ENCODE measurements around the gene TMEM150A.
"Not testable (repeated sequence)": the region's sequence is repeated elsewhere in the genome, so short reads cannot be mapped to it uniquely, and the experiment has no call there.

The TMEM150A gene

DNA sequence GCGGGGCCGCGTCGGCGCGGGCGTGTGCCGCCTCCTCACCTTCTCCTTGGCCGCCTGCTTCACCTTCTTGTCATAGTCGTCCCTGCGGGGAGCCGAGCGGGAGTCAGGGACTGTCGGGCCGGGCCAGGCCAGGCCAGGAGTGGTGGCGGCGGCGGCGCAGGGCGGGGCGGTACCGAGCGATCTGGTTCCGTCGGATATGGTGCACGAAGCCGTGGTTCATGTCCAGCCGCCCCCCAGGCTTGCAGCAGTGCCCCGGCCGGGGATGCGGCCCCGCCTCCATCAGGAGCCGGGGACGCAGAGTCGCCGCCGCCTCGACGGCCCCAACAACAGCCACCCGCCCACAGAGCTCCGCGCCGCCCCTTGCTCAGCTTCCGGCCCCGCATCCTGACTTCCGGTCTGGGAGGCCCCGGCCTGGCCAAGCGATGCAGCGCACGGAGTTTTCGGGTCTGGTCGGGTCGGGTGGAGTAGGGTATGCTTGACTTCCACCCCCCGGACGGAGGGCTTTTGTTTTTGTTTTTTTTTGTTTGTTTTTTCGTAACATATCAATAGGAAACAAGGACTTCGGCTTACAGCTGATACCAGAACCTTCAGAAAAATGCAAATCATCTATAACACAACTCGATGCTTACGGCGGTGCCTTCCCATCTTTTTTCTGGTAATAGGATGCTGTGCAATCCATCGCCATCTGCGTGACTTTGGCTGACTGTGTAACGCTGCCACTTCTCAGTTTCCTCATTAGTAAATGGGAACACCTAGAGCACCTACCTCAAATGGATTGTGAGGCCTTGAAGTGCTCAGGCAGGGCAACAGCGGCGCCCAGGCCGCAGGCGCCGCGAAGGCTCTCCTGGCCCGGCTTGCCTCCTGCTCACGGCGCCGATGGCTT lies 9.4 kb upstream of the TMEM150A start, which contains the start of gene C2orf68:
C2orf68 (minus strand) TSS at position 362 of the 883 bp plus-strand sequence; CDS start at position 280, 82 bp downstream.
- peak; percentile 89 for DNase-seq

DNA sequence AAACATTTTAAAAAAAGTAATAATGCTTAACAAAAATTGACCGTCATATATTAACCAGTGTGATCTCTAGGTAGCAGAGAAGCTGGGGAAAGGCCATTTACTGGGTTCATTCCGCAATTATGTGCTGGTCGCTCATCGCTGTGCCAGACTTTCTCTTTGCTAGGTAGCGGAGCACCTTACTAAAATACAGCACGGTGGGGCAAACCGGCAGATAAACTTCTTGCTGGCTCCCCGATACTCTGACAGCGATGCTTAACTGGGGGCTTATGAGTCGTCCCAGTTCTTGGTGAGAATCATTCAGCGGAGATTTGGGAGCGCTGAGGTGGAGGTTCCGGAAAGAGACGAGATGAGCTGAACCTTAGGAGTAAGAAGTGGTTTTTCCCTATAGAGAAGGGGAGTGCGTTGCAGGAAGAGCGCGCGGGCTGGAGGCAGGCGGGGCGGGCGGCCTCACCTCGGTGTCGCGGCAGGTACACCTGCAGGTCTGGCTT lies 8.8 kb upstream of the TMEM150A start:
- no peak for DNase-seq

DNA sequence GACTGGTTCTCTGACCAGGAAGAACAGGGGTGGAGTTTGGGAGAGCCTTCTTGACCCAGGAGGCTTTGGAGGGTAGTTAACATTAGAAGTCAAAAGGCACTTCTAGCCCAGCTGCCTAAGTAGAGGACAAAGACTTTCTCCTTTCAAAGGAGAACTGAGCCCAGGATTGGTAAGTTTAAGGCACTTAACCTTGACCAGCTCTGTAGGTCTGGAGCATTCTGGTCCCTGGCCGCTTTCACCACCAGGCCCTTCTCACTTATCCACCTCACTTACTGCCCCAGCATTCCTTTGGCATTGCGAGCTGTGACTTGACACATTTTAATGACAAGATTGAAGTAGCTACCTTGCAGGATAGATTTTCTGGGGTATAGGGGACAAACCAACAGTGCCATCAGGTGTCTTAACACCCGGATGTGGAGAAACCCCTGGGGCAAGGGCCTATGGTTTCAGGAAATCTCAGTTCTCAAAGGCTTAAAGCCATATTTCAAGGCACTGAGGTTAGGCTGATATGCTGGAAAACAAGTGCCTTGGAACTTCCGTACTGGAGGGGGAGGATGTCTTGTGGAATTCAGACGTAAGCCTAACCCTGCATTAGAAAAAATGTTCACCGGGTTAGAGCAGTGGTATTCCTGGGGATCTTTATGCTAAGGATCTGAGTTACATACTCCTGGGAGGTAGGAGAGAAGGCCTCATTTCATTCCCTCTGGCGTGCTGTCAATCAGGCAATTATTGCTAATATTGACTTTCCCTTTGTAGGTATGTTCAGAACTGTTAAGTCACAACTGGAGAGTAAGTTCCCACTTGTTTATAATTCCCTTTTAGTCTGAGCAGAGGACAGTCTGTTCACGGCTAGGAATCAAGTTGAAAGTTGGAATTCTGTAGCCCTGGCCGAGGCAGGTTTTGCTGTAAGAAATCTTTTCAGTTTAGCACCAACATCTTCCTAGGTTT lies 5.0 kb upstream of the TMEM150A start:
- DNase-seq, result no peak

DNA sequence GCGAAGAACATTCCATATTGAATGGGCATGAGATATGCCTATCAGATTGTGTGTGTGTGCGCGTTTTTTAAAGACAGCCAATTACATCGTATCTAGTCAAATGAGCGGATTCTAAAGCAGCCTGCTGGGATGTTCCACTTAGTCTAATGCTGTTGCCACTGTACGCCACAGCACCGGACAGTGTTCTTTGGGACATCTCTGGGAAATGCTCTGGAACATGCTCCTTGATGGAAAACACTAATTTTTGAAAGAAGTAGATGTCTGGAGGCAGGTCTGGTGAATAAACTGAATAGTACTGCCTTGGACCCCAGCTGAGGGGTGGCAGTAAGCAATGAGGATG lies 3.6 kb upstream of the TMEM150A start:
- no peak for DNase-seq

DNA sequence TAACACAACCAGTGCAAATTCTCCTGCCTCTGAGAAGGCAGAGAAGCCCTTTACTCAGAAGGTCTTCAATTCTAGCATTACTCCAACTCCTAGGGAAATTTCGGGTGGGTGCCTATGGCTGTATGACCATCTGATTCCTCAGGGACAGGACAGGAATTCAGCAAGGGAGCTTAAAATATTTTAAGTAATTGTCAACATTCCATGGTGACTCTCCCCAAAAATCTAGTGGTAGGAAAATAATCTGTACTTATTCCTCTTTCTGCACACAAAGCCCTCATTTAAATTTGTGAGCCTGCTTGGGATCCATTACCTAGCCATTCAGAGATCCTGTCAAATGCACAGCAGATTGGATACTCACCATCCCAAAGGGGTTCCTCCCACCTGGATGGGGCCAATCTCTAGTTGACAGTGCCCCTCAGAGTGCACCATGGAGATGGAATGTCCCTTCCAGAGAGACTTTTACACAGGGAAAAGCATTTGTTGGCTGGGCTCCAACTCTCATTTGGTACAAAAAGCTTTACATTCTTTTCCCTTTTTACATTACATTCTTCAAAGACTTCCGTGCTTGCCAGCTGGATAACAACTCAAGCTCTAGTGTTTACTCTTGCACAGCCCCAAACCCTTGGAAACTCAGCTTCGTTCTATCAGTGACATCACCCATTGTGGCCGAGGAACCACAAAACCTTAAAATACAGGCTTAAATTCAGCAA lies 3.1 kb upstream of the TMEM150A start:
- DNase-seq, result no peak

DNA sequence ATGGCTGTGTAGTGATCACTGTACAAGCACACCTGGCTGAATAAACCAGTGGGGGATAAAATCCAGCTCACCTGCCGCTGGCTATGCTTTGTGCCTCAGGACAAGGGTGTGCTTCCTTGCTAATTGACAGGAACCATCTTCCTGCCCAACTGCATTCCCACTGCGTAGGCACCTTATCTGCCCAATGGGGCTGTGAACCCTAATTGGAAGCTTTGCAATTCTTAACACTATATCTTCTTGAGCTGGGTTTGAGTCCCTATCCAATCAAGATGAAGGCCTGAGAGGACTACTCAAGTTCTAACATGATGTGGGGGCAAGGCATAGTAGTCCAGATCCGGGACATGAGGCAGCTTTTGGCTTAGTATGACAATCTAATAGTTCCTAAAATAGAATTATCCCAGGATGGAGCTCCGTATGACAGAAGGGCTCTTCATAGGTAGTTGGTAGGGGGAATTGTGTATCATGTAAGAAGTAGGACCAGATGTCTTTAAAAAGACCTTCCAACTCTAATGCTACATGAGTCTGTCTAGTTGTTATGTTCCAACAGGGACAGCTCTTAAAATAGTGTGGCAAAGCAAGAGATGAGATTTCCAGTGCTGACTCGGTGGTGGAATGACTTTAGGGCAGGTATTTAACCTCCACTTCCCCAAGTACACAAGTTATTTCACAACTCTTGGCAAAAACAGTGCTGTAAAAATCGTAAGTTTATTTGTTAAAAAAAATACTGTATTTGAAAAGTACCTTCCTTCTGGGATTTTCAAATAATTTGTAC lies 2.3 kb upstream of the TMEM150A start:
- no peak for DNase-seq

DNA sequence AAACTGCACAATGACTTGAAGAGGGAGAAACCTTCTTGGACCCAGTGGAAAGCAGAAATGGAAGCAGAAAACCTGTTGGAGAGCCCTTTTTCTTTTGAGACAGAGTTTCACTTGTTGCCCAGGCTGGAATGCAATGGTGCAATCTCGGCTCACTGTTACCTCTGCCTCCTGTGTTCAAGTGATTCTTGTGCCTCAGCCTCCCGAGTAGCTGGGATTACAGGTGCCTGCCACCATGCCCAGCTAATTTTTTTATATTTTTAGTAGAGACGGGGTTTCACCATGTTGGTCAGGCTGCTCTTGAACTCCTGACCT lies 1.6 kb upstream of the TMEM150A start:
- DNase-seq, result not testable (repeated sequence)

DNA sequence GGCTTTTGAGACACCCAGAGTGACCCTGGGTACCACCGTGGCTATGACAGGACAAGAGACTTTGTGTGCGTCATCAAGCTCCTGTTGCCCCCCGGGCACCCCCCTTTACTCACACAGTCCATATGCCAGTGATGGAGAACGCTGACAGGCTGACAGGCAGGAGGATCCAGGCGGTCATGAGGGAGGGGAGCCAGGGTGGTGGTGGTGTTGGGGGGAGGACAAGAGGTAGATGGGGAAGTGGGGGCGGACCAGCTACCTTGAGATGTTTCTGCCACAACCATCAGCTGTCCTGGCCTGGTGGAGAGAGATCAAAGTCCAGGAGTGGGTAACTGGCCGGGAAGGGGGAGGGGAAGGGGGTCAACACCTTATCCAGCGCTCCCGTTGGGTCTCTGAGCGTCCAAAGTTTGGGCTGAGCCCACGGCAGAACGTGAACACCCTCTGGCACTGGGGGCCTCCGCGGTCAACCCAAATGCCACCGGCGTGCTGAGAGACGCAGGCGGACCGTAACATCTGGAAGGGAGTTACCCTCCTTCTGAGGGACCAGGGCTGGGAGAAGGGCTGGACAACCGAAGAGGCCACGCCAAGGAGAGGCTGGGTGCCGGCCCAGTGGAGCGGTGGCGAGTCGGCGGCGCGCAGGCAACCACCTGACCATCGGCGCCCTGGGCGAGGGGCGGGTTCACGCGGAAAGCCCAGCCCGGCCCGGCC lies 575 bp downstream of the TMEM150A start:
- no peak for DNase-seq

DNA sequence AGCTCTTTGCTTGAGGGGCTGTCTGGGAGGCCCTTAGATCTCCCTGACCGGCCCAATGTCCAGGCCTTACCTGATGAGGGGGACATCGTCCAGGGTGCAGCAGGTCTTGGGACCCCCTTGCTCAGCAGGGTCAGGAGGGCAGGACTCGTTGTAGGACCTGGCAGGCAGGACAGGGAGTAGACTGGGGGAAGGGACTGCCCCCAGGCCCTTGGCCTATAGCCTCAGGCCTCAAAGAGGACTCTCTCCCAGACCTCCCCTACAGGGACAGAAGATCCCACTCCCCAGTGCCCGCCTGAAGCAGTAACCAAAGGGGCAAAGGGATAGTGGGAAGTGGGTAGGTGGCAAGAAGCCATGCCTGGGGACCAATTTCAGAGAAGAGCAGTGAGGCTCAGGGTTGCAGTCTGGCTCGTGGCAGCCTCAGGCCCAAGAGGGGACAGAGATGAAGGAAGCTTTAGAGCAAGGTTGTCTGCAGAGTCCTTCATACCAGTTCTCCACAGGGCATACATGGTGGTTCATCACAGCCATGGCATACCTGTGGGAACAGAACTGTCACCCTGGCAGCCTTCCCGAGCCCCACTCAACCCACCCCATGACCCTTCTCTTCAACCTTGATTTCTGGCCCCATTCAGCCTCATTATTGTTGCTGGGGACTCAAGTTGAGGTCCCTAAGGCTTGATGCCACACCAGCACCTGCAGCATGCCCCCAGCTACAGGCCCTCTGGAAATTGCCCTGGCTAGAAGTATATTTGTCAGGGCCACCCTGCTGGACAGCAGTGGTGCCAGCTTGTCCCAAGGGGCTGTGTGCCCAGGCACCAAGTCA lies 1.3 kb downstream of the TMEM150A start:
- DNase-seq, result no peak

DNA sequence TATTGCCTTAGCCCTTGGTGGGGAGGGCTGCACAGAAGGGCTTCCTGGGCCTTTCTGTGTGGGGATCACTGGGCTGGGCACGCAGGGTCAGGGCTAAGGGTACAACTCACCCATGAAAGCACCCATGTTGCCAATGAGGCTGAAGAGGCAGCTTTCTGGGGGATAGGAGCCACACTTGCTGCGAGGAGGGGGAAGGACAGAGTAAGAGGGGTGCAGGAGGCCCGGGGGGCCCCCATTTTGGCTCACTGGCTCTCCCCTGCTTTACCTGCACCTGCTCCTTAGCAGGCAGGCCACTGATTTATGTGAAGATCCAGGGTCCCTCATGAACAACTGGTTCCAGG lies 2.3 kb downstream of the TMEM150A start:
- no peak for DNase-seq

DNA sequence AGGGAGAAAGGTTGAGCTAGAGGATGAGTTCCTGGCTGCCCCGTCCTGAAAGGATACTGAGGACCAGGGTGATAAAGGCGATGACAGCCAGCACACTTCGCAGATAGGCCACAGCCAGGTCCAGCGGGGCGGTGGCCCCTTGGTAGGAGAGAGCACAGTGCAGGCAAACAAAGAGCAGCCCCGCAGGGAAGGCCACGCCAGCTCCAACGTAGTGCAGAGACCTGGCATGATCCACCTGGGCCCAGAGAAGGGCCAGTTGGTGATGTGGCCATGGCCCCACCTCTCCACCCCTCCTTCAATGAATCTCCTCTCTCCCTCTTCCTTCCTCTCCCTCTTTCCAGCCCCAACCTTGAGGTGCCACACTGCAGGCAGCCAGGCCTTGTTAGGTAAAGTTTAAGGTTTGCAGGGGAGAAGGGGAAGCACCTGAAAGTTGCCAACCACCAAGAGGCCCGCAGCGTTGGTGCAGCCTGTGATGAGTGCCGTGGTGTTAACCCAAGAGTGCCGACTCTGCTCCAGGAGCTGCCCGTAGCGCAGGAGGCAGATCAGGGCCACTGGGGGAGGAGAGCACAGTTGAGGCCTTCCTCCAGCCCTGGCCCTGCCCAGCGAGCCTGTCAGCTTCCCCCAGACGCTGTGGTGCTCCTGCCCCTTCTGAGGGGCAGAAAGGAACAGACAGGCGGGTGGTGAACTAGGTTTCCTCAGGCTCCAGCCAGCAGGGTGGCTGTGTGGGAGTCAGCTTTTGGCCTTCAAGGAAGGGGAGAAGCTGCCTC lies 2.8 kb downstream of the TMEM150A start:
- DNase-seq, result no peak

DNA sequence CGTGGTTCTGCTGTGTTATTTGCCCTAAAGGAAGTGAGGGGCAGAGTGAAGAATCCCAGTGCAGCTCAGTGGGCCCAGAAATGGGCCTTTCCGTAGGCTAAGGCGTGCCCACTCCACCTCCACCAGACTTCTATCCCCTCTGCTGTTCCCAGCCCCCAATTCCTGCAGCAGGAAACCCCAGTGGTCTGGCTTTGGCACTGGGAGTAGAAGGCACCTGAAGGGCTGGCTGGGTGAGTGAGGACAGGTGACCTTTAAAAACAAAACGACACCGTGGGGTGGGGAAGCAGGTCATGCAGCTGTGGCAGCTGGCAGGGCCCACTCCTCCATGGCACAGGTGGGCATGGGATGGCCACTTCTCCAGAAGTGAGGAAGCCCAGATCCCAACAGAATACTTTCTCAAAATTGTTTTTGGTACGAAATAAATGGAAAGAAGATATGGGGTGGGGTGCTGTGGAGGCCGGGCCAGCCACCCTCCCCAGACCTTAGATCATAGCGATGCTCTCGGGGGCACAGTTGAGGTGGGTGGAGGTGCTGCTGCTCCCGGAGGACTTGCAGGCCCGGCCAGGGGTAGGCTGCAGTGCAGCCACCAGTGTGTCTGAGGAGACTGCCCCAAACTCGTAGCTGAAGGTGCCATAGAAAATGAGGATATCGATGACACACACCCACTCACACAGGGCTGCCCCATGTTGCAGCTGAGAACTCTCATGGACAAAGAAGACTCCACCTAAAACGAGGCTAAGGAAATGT lies 3.7 kb downstream of the TMEM150A start:
- DNase-seq, result no peak

DNA sequence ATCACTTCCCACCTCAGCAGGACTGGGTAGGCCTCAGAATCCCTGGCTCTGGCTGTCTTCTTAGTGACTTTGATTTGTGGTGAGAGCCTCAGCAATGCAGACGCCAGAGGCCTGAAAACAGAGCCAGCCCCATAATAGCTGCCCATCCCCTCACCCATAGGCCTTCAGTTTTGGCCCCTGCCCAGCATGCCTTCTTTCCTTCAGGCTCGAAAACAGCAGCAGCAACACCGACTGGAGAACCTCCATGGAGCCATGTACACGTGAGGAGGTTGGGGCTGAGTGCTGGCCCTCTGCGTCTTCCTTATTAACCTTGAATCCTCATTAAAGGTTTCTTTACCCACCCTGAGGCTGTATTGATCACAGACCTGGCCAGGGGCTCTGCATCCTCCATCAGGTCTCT lies 5.3 kb downstream of the TMEM150A start:
- DNase-seq, result no peak

DNA sequence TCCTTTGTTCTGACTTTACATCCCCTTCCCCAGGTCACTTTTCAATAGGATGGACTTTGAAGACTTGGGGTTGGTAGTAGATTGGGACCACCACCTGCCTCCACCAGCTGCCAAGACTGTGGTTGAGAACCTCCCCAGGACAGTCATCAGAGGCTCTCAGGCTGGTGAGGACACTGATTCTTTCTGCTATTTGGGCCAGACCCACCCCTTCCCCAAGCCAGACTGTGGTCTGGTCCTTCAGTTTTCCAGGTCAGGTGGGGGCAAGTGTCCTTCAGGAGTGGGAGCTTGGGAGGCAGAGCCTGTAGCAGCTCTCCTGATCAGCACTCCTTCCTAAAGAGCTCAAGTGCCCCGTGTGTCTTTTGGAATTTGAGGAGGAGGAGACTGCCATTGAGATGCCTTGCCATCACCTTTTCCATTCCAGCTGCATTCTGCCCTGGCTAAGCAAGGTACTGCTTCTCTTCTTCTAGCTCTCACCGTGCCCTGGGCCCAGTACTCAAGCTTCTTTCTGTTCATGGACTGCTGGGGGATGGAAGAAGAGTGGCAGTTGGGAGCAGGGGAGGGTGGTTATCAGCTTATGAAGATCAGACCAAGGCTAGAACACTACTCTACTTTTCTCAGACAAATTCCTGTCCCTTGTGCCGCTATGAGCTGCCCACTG lies 5.9 kb downstream of the TMEM150A start:
- DNase-seq, result no peak

DNA sequence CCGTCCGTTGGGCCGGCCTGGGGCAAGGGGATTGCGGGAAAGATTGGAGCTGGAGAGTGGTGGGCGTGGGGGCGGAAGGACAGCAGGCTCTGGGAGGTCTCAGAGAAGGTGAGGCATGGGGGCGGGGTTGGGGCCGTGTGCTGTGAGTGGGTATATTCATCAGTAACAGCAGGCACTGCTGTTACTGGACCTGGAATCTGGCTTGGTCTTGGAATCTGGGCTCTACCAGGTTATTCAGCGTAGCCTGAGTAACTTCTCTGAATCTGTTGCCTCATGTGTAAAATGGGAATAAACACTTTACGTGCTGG lies 6.5 kb downstream of the TMEM150A start:
- peak; percentile 44 for DNase-seq

DNA sequence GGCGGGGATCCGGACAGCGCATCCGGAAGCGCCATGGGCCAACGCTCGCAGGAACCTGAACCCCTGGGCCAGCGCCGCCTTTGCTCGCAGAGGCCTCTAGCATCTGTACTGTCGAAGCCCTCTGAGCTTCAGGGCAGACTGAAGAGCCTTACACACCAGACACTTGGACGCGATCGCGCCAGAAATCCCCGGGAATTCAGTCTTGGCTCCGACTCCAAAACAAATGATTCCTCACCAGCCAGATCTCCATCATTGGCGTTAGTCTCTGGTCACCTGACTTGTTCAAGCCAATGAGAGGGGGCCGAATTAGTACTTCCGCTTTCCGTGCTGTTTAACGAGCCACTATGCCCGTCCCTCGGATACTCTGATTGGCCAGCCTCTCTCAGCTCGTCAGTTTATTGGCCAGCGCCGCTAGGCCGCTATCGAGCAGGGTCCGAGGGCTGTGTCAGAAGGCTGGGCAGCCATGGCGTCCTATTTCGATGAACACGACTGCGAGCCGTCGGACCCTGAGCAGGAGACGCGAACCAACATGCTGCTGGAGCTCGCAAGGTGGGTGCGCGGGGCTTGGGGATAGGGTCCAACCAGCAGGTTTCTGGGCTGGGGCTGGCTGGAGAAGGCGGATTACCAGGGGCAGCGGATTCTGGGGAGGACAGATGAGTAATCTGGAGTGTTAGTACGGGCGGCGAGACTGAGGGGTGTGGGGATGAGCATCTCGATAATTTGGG lies 7.0 kb downstream of the TMEM150A start, which contains the start of gene RNF181:
RNF181 (plus strand) TSS at position 445 of the 725 bp plus-strand sequence; CDS start at position 464, 19 bp downstream.
- DNase-seq, result peak; percentile 94

DNA sequence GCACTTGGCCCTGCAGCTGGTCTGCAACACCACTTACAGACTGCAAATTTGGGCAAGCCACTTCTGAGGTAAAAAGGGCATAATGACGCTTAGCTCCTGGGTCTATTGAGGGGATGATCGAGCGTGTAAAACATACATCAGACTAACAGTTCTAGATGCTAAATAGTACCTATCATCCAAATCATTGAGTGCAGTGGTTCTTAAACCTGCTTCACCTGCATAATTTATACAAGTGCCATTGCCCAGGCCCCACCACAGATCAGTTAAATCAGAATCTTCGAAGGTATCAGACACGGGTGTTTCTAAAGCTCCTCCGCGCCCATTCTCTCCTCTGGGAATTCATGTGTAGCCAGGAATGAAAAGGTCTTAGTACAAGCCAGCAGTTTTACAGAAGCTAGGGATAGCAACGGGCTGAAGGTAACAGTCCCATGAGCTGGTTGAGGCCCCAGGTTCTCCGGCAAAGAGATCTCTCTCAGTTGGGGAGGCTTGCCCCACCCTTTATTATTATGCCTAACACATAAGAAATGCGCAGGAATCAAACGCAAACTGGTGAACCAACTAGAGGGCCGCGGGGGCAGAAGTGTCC lies 7.7 kb downstream of the TMEM150A start:
- no peak for DNase-seq

DNA sequence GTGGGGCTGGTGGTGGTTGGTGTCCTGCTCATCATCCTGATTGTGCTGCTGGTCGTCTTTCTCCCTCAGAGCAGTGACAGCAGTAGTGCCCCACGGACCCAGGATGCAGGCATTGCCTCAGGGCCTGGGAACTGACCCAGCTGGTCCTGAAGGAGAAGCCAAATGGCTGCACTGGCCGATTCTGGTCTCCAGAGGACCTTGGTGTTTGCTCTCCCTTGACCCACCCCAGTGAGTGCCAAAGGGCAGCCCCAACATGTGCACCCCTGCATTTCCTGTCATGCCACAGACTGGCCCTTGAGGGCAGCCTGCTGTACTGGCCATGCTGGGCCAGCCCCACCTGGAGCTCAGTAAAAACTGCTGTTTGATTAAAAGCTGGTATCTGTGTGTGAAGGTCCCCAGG lies 9.5 kb downstream of the TMEM150A start:
- no peak for DNase-seq

Measured in stimulated activated CD4-positive, alpha-beta T cell treated with anti-CD3 and anti-CD28 coated beads, Interleukin-4, amount 100 ng/mL, for 24 hours (primary cell).